GM19023 (cell line): ENCODE results near the gene IPO4.
A peak's percentile ranks its signal among the peaks of the same experiment; 100 is the strongest.

ENCODE experiments used
- ATAC-seq: cut with Tn5 transposase; IDR thresholded peaks from one replicate; pipeline ENCODE4 v1.9.1; 2021; ENCODE audit warnings: mild to moderate bottlenecking, moderate library complexity; ENCODE audit not compliant: unreplicated experiment

IPO4 gene

GRCh38 chr14:24135834-24136683, 52.6 kb downstream of the IPO4 start, which contains the start of gene PSME1:
TSS of gene PSME1 (plus strand) at chr14:24136194. CDS start at chr14:24136263, 69 bp downstream.
- peak; percentile 92 for ATAC-seq

- no peak for ATAC-seq
Measured at GRCh38 chr14:24135584-24135833, 53.1 kb downstream of the IPO4 start.

GRCh38 chr14:24133735-24134134, 54.9 kb downstream of the IPO4 start:
- no peak for ATAC-seq

GRCh38 chr14:24132976-24133375, 55.6 kb downstream of the IPO4 start:
- ATAC-seq: no peak

GRCh38 chr14:24132061-24132685, 56.4 kb downstream of the IPO4 start:
- no peak for ATAC-seq

- no peak for ATAC-seq
Measured at GRCh38 chr14:24131549-24131966, 57.1 kb downstream of the IPO4 start.

- no peak for ATAC-seq
Measured at GRCh38 chr14:24130717-24131548, 57.7 kb downstream of the IPO4 start.

- no peak for ATAC-seq
Measured at GRCh38 chr14:24130380-24130716, 58.3 kb downstream of the IPO4 start, which contains the start of gene FITM1. TSS of gene FITM1 (plus strand) at chr14:24130659. CDS start at chr14:24131564, 905 bp downstream.
